ENCODE results near the gene FBXL17. TPM values are rescaled to one million over a fixed set of nuclear protein-coding genes. Genes with fewer than 3 reads are reported as not detected.

Gene FBXL17
- polyA plus RNA-seq, 1 of the 3 experiments (the other 2 are of a cell fraction) = 4.4 TPM

DNA sequence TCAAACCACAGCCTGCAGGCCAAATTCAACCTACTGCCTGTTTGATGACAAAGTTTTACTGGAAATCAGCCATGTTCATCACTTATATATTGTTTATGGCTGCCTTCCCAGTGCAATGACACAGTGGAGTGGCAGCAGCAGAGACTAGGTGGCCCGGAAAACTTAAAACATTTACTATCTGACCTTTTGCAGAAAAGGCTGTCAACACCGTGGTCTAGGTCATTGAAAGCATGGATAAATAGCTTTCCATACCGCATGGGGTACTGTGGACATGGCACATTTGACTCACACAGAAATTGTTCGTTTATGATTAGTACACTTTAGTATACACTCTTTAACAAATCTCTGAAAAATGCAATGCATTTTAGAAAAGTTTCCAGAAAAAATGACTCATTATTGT lies 412.9 kb downstream of the FBXL17 start:
- Histone ChIP-seq H2AFZ (ENCODE audit: low read depth) (no peak overlapping the region), H3K79me2 (ENCODE audit: insufficient read depth) (no peaks in the 10 kb centered on the region), H3K4me3 (ENCODE audit: low read depth in 2 of 2, low read length in 1 of 2) (no peak overlapping the region), H3K27ac (ENCODE audit: low read depth in 2 of 2, low read length in 1 of 2) (peak overlapping the region in 1 of 2 experiments; percentile 73; a peak in 2 of 4 replicates), H4K20me1 (ENCODE audit: insufficient read depth) (no peaks in the 10 kb centered on the region), H3F3A (replicated peaks; ENCODE audit: insufficient read depth) (peaks cover 22% of the 10 kb centered on the region), H3K36me3 (replicated peaks in 1 of 2; ENCODE audit: control insufficient read depth in 1 of 2, insufficient read depth in 2 of 2, low read length in 1 of 2) (no peaks in the 10 kb centered on the region), H3K27me3 (ENCODE audit: insufficient read depth) (no peaks in the 10 kb centered on the region), H3K9ac (no peak overlapping the region), H3K4me1 (ENCODE audit: control insufficient read depth in 1 of 2, insufficient read depth in 2 of 2, low read depth in 1 of 2, low read length in 1 of 2) (peaks cover 4 to 5% of the 10 kb centered on the region in 2 experiments; a peak in 3 of 4 replicates), H3K9me3 (no peaks in the 10 kb centered on the region), H3K9me2 (no peaks in the 10 kb centered on the region), H3K4me2 (0 out of 2 replicates have a peak overlapping the region, but pooled peaks have one; percentile 36)
- DNase-seq = no peak
- ChIA-PET CTCF (no interaction called here), POLR2A (no interaction called here)
- TF ChIP-seq TCF12 (IDR thresholded peaks at IDR 0.05) (0 out of 2 replicates have a peak, but pooled peaks have one; percentile 13), PBX3 (IDR thresholded peaks at IDR 0.05) (peak; percentile 27; the same call in 1 of the 2 replicates), JUND (IDR thresholded peaks at IDR 0.05) (0 out of 2 replicates have a peak, but pooled peaks have one; percentile 11), CHD2 (IDR thresholded peaks at IDR 0.05; ENCODE audit: low read length, partially characterized antibody) (no peak), NFIC (IDR thresholded peaks at IDR 0.05; ENCODE audit: borderline replicate concordance) (peak; percentile 18; the same call in 1 of the 2 replicates), MXI1 (IDR thresholded peaks at IDR 0.05; ENCODE audit: low read depth, low read length) (no peak)
- WGBS (ENCODE audit: low lambda C conversion rate) = 47% methylated on average over 4 of the region's 4 CpGs

- H3K27ac ChIP-seq (ENCODE audit: low read depth in 2 of 2, low read length in 1 of 2) = peak overlapping the region in 1 of 2 experiments; percentile 73; a peak in 2 of 4 replicates
Measured at GRCh38 chr5:107968406-107968843, 413.5 kb downstream of the FBXL17 start.

GRCh38 chr5:107966201-107966600 lies 415.7 kb downstream of the FBXL17 start:
- 88% methylated on average over 1 of the region's 1 CpG for WGBS (ENCODE audit: low lambda C conversion rate)
- no peaks in the 10 kb centered on the region; the same call in 1 of the 2 replicates for H3K9me2 ChIP-seq
- no peaks in the 10 kb centered on the region for H3K27me3 ChIP-seq (ENCODE audit: insufficient read depth)
- H2AFZ ChIP-seq (ENCODE audit: low read depth) = no peak overlapping the region
- H3K9me3 ChIP-seq = no peaks in the 10 kb centered on the region
- ChIA-PET CTCF (no interaction called here), POLR2A (no interaction called here)
- no peaks in the 10 kb centered on the region for H4K20me1 ChIP-seq (ENCODE audit: insufficient read depth)
- H3K9ac ChIP-seq = no peak overlapping the region
- DNase-seq = peak; percentile 11
- H3K27ac ChIP-seq (ENCODE audit: low read depth in 2 of 2, low read length in 1 of 2) = peak overlapping the region in 1 of 2 experiments; percentile 39; a peak in 2 of 4 replicates
- no peaks in the 10 kb centered on the region for H3K36me3 ChIP-seq (replicated peaks in 1 of 2; ENCODE audit: control insufficient read depth in 1 of 2, insufficient read depth in 2 of 2, low read length in 1 of 2)
- H3K4me3 ChIP-seq (ENCODE audit: low read depth in 2 of 2, low read length in 1 of 2) = no peak overlapping the region
- H3F3A ChIP-seq (replicated peaks; ENCODE audit: insufficient read depth) = peaks cover 22% of the 10 kb centered on the region
- peaks cover 4 to 5% of the 10 kb centered on the region in 2 experiments; a peak in 3 of 4 replicates for H3K4me1 ChIP-seq (ENCODE audit: control insufficient read depth in 1 of 2, insufficient read depth in 2 of 2, low read depth in 1 of 2, low read length in 1 of 2)
- H3K79me2 ChIP-seq (ENCODE audit: insufficient read depth) = no peaks in the 10 kb centered on the region
- no peak overlapping the region for H3K4me2 ChIP-seq
- TF ChIP-seq MEF2A (IDR thresholded peaks at IDR 0.05; ENCODE audit: borderline replicate concordance, low read depth) (no peak), FOSL2 (IDR thresholded peaks at IDR 0.05; ENCODE audit: borderline replicate concordance, low read depth) (no peak), TAF1 (IDR thresholded peaks at IDR 0.05; ENCODE audit: borderline replicate concordance, low read depth, low read length) (no peak), CHD2 (IDR thresholded peaks at IDR 0.05; ENCODE audit: low read length, partially characterized antibody) (no peak), SIN3A (IDR thresholded peaks at IDR 0.05; ENCODE audit: borderline replicate concordance, low read depth, low read length) (no peak), IRF3 (IDR thresholded peaks at IDR 0.05; ENCODE audit: low read depth, low read length) (no peak), TEAD4 (IDR thresholded peaks at IDR 0.05; ENCODE audit: borderline replicate concordance, insufficient read depth) (no peak)
- TF ChIP-seq, protein P1, sequence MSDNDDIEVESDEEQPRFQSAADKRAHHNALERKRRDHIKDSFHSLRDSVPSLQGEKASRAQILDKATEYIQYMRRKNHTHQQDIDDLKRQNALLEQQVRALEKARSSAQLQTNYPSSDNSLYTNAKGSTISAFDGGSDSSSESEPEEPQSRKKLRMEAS (IDR thresholded peaks at IDR 0.05; ENCODE audit: low read depth) = no peak
- TF ChIP-seq, protein P2, sequence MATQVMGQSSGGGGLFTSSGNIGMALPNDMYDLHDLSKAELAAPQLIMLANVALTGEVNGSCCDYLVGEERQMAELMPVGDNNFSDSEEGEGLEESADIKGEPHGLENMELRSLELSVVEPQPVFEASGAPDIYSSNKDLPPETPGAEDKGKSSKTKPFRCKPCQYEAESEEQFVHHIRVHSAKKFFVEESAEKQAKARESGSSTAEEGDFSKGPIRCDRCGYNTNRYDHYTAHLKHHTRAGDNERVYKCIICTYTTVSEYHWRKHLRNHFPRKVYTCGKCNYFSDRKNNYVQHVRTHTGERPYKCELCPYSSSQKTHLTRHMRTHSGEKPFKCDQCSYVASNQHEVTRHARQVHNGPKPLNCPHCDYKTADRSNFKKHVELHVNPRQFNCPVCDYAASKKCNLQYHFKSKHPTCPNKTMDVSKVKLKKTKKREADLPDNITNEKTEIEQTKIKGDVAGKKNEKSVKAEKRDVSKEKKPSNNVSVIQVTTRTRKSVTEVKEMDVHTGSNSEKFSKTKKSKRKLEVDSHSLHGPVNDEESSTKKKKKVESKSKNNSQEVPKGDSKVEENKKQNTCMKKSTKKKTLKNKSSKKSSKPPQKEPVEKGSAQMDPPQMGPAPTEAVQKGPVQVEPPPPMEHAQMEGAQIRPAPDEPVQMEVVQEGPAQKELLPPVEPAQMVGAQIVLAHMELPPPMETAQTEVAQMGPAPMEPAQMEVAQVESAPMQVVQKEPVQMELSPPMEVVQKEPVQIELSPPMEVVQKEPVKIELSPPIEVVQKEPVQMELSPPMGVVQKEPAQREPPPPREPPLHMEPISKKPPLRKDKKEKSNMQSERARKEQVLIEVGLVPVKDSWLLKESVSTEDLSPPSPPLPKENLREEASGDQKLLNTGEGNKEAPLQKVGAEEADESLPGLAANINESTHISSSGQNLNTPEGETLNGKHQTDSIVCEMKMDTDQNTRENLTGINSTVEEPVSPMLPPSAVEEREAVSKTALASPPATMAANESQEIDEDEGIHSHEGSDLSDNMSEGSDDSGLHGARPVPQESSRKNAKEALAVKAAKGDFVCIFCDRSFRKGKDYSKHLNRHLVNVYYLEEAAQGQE (IDR thresholded peaks at IDR 0.05; ENCODE audit: low read depth, low read length) = no peak

More at GRCh38 chr5:107968406-107968843, 413.5 kb downstream of the FBXL17 start:
- CTCF ChIA-PET = interaction anchor here (1.4 kb wide), 1 partner anchor 11 kb away, joined by 5 read pairs; no protein-coding TSS in a partner anchor
- Histone ChIP-seq H3K79me2 (ENCODE audit: insufficient read depth) (no peaks in the 10 kb centered on the region), H3K4me2 (0 out of 2 replicates have a peak overlapping the region, but pooled peaks have one; percentile 36), H3K9me2 (no peaks in the 10 kb centered on the region), H4K20me1 (ENCODE audit: insufficient read depth) (no peaks in the 10 kb centered on the region), H3K9me3 (no peaks in the 10 kb centered on the region), H3K9ac (no peak overlapping the region), H3K4me1 (ENCODE audit: control insufficient read depth in 1 of 2, insufficient read depth in 2 of 2, low read depth in 1 of 2, low read length in 1 of 2) (peaks cover 4 to 5% of the 10 kb centered on the region in 2 experiments; a peak in 3 of 4 replicates), H3K27me3 (ENCODE audit: insufficient read depth) (no peaks in the 10 kb centered on the region), H3F3A (replicated peaks; ENCODE audit: insufficient read depth) (peaks cover 22% of the 10 kb centered on the region), H3K4me3 (ENCODE audit: low read depth in 2 of 2, low read length in 1 of 2) (no peak overlapping the region), H3K36me3 (replicated peaks in 1 of 2; ENCODE audit: control insufficient read depth in 1 of 2, insufficient read depth in 2 of 2, low read length in 1 of 2) (no peaks in the 10 kb centered on the region), H2AFZ (ENCODE audit: low read depth) (no peak overlapping the region)
- TF ChIP-seq RXRA (IDR thresholded peaks at IDR 0.05; ENCODE audit: borderline replicate concordance, low read depth) (no peak), GABPA (IDR thresholded peaks at IDR 0.05; ENCODE audit: low read depth) (no peak), FOSL2 (IDR thresholded peaks at IDR 0.05; ENCODE audit: borderline replicate concordance, low read depth) (peak; percentile 15; the same call in 1 of the 2 replicates), JUND (IDR thresholded peaks at IDR 0.05) (peak; percentile 28; the same call in 1 of the 2 replicates)
- no peak for DNase-seq
- POLR2A ChIA-PET = no interaction called here

All from SK-N-SH (cell line).